Tibial nerve (tissue), 4 donors: Measurements from ENCODE around the gene USP6NL. TPM values are rescaled to one million over a fixed set of nuclear protein-coding genes. Genes with fewer than 3 reads are reported as not detected.
A peak's percentile ranks its signal among the peaks of the same experiment; 100 is the strongest.

Source experiments
- DNase-seq, 2 donors: peaks; one replicate each; pipeline ENCODE4 v3.0.0-alpha.2; 2019; ENCODE audit warnings: low spot score in 2 of 2
- H3K27ac ChIP-seq, 4 donors: fragments of 200-600 bp; sonication (generic) in 3 of 4; one replicate each; pipeline ENCODE4 v1.5.1; 2017 to 2019; ENCODE audit warnings: mild to moderate bottlenecking in 1 of 4
- H3K27me3 ChIP-seq, 2 donors: fragments of 200-600 bp; sonication (generic) in 1 of 2; one replicate each; pipeline versions ENCODE4 v1.5.1 to v1.6.0; 2017 to 2019
- H3K36me3 ChIP-seq, 3 donors: fragments of 200-600 bp; sonication (generic); one replicate each; pipeline ENCODE4 v1.5.1; 2018 to 2019
- H3K4me1 ChIP-seq, 4 donors: fragments of 200-600 bp; sonication (generic) in 3 of 4; one replicate each; pipeline ENCODE4 v1.5.1; 2017 to 2019
- H3K4me3 ChIP-seq, 4 donors: fragments of 200-600 bp; sonication (generic) in 3 of 4; one replicate each; pipeline ENCODE4 v1.5.1; 2017 to 2019; ENCODE audit warnings: mild to moderate bottlenecking in 1 of 4, moderate library complexity in 1 of 4
- H3K9me3 ChIP-seq, 4 donors: fragments of 200-600 bp; sonication (generic) in 3 of 4; one replicate each; pipeline ENCODE4 v1.5.1; 2017 to 2019
- CTCF ChIP-seq, 5 experiments: fragments of 200-600 bp in 3 of 5; fragments of 450-650 bp in 2 of 5; sonication (generic) in 3 of 5; IDR thresholded peaks; one replicate each; pipeline ENCODE4 v1.5.1; 2016 to 2019; ENCODE audit warnings: antibody characterized with exemption in 5 of 5, mild to moderate bottlenecking in 3 of 5, moderate library complexity in 2 of 5
- EP300 ChIP-seq, 2 donors: sonication (generic); formaldehyde crosslinking; IDR thresholded peaks; one replicate each; pipeline ENCODE4 v1.6.1; 2017; ENCODE audit warnings: antibody characterized with exemption in 2 of 2, mild to moderate bottlenecking in 1 of 2
- POLR2A ChIP-seq, 2 donors: fragments of 450-650 bp; IDR thresholded peaks; one replicate each; pipeline ENCODE4 v1.6.1; 2017; ENCODE audit warnings: antibody characterized with exemption in 2 of 2, mild to moderate bottlenecking in 2 of 2, moderate library complexity in 2 of 2
- WGBS, 2 donors: methylation state at CpG; one replicate each; pipeline ENCODE4 v1.1.5; 2018; 5-methylcytosine and 5-hydroxymethylcytosine counted together
- total RNA-seq, 4 donors: library from RNA; depleted of rRNA; stranded (reverse); fragments of >200 nt; gene quantifications; one replicate each; pipeline ENCODE4 v1.1.0, GENCODE V29; 2016

Gene USP6NL
- total RNA-seq, 4 donors from 2014 or later = 21.8 to 33.9 (median 25.0) TPM

DNA sequence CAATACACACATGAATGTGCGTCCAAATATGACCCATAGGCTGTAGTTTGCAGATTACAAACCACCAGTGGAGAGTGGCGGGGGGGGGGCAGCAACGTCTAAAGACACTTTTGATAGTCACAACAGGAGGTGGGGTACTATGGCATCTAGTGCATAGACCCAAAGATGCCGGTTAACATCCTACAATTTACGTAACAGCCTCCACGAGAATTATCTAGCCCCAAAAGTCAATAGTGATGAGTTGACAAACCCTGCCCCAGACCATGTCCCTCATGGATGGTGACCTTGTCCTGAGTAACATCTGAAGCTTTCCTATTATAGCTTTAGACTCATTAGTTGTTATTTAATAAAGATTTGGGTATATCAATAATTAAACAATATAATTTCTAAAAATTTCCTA is 31.6 kb downstream of the USP6NL start:
- WGBS, 2 donors = 88 to 94% methylated on average over 6 of the region's 6 CpGs
- H3K27ac ChIP-seq = no peak overlapping the region
- no peaks in the 10 kb centered on the region for H3K27me3 ChIP-seq
- H3K4me1 ChIP-seq = peaks cover 0 to 5% (median 0%) of the 10 kb centered on the region in 4 donors
- no peaks in the 10 kb centered on the region for H3K36me3 ChIP-seq
- no peak for DNase-seq
- no peak overlapping the region for H3K4me3 ChIP-seq
- H3K9me3 ChIP-seq = no peaks in the 10 kb centered on the region
- TF ChIP-seq CTCF (IDR thresholded peaks at IDR 0.05) (no peak), POLR2A (IDR thresholded peaks at IDR 0.05) (no peak), EP300 (IDR thresholded peaks at IDR 0.05) (no peak)

DNA sequence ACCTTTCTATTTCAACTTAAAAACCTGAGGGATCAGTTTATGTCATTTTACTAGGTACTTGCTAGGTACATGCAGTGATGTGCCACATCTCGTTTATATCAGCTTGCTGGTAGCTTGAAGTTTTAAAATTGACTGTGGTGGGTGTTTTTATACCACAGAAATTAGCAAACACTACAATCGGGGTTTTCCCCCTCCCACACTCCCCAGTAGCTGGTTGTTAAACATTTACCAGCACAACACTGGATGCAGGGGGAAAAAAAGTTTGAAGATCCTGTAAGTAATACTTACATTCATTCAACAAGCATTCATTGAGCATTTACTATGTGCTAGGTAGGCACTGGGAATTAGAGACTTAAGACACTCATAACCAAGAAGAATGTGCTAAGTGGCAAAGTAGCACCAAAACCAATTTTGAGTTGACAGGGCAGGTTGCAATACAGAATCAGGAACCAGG is 32.6 kb downstream of the USP6NL start:
- H3K36me3 ChIP-seq = no peaks in the 10 kb centered on the region
- H3K27ac ChIP-seq = no peak overlapping the region
- H3K4me1 ChIP-seq = peaks cover 0 to 16% (median 3%) of the 10 kb centered on the region in 4 donors
- no peaks in the 10 kb centered on the region for H3K9me3 ChIP-seq
- H3K27me3 ChIP-seq = no peaks in the 10 kb centered on the region
- TF ChIP-seq EP300 (IDR thresholded peaks at IDR 0.05) (no peak), POLR2A (IDR thresholded peaks at IDR 0.05) (no peak), CTCF (IDR thresholded peaks at IDR 0.05) (no peak)
- H3K4me3 ChIP-seq = no peak overlapping the region
- 69 to 77% methylated on average over 2 of the region's 2 CpGs for WGBS, 2 donors
- no peak for DNase-seq

DNA sequence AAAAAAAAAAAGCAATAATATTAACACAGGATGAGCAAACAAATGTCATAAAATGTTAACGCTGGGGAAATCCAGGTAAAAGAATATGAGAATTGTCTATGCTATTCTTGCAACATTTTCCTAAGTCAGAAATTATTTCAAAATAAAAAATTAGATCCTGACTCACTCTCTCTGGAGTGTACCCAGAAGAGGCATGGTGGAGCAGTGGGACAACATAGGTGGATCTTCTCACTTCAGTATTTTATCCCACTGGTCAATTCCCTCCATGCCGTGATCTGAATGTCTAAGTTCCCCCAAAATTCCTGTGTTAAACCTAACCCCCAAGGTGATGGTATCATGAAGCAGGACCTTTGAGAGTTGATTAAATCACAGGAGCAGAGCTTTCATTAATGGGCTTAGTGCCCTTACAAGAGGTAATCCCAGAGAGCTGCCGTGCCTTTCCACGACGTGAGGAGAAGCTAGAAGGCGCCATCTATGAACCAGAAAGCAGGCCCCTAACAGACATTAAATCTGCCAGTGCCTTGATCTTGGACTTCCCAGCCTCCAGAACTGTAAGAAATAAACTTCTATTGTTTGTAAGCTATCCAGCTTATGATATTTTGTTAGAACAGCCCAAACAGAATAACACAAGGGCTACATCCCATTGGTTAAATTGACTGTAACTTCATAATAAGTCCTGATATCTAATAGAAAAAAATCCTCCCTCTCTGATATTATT is 35.2 kb downstream of the USP6NL start:
- Histone ChIP-seq H3K36me3 (no peaks in the 10 kb centered on the region), H3K4me1 (peaks cover 0 to 24% (median 3%) of the 10 kb centered on the region in 4 donors), H3K27ac (no peak overlapping the region), H3K4me3 (no peak overlapping the region), H3K9me3 (no peaks in the 10 kb centered on the region), H3K27me3 (no peaks in the 10 kb centered on the region)
- no peak for TF ChIP-seq EP300 (IDR thresholded peaks at IDR 0.05)
- no peak for TF ChIP-seq CTCF (IDR thresholded peaks at IDR 0.05)
- no peak for TF ChIP-seq POLR2A (IDR thresholded peaks at IDR 0.05)
- no peak for DNase-seq
- WGBS, 2 donors = 94 to 95% methylated on average over 6 of the region's 6 CpGs

- H3K4me3 ChIP-seq = no peak overlapping the region
- no peaks in the 10 kb centered on the region for H3K27me3 ChIP-seq
- no peaks in the 10 kb centered on the region for H3K9me3 ChIP-seq
- H3K27ac ChIP-seq = no peak overlapping the region
- DNase-seq = no peak
- TF ChIP-seq EP300 (IDR thresholded peaks at IDR 0.05) (peak in 1 of 2 donors; percentile 23), POLR2A (IDR thresholded peaks at IDR 0.05) (no peak)
- H3K4me1 ChIP-seq = peaks cover 0 to 24% (median 3%) of the 10 kb centered on the region in 4 donors
- no peaks in the 10 kb centered on the region for H3K36me3 ChIP-seq
- WGBS, 2 donors = 44 to 48% methylated on average over 3 of the region's 3 CpGs
Observed at GRCh38 chr10:11573497-11573896, 38.0 kb downstream of the USP6NL start.

DNA sequence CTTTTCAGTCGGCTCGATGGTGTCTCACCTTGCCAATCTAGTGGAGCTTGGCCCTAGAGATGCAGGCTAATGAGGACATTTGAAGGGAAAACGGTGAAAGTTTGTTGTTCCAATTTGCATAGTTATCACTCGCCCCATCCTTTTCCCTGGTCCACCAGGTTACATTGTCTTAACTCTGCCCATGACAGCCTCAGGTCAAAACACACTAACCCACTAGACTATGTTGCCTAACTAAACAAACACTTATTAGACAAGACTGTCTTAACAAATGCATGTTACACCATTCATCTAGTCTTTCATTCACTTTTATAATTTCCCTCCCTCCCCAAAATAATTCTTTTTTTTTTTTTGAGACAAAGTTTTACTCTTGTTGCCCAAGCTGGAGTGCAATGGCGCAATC is 40.7 kb downstream of the USP6NL start:
- no peak overlapping the region for H3K4me3 ChIP-seq
- H3K27ac ChIP-seq = no peak overlapping the region
- no peak for DNase-seq
- no peak for TF ChIP-seq CTCF (IDR thresholded peaks at IDR 0.05)
- no peak for TF ChIP-seq EP300 (IDR thresholded peaks at IDR 0.05)
- no peak for TF ChIP-seq POLR2A (IDR thresholded peaks at IDR 0.05)
- no peaks in the 10 kb centered on the region for H3K9me3 ChIP-seq
- H3K27me3 ChIP-seq = no peaks in the 10 kb centered on the region
- H3K4me1 ChIP-seq = peaks cover 0 to 24% (median 3%) of the 10 kb centered on the region in 4 donors
- WGBS, 2 donors = 90 to 93% methylated on average over 5 of the region's 5 CpGs
- no peaks in the 10 kb centered on the region for H3K36me3 ChIP-seq
